Activated B cell treated with CpG ODN at 0.5 μM for 24 hours (primary cell): ENCODE measurements around the gene CYP4A22. TPM values are rescaled to one million over a fixed set of nuclear protein-coding genes. Genes with fewer than 3 reads are reported as not detected.
"Not testable (repeated sequence)": the region's sequence is repeated elsewhere in the genome, so short reads cannot be mapped to it uniquely, and the experiment has no call there.

Experiments
- ATAC-seq: fragments of 200-7000 bp; cut with Tn5 transposase; one replicate; pipeline ENCODE4 v1.10.0; 2021; ENCODE audit warnings: low read depth, mild to moderate bottlenecking, moderate library complexity
- CTCF ChIA-PET: fragments of 350-600 bp; sonication (Branson Sonifier 250); formaldehyde crosslinking; loops from one replicate; lab custom pipeline; 2021; ENCODE audit warnings: antibody characterized with exemption; lab: Charles Lee
- POLR2A ChIA-PET: fragments of 350-600 bp; sonication (Branson Sonifier 250); formaldehyde crosslinking; loops from one replicate; lab custom pipeline; 2021; ENCODE audit warnings: antibody characterized with exemption; lab: Charles Lee
- DNase-seq: peaks from one replicate; pipeline ENCODE4 v3.0.0; 2022
- H3K27ac Mint-ChIP-seq: one replicate; pipeline ENCODE4 v1.8.0; 2020; ENCODE audit warnings: mixed read lengths
- H3K27me3 Mint-ChIP-seq: one replicate; pipeline ENCODE4 v1.8.0; 2021; ENCODE audit warnings: mixed read lengths
- H3K36me3 Mint-ChIP-seq: one replicate; pipeline ENCODE4 v1.8.0; 2021; ENCODE audit warnings: low read depth, mixed read lengths
- H3K4me1 Mint-ChIP-seq: one replicate; pipeline ENCODE4 v1.8.0; 2021; ENCODE audit warnings: mixed read lengths
- H3K4me3 Mint-ChIP-seq: one replicate; pipeline ENCODE4 v1.8.0; 2020; ENCODE audit warnings: mild to moderate bottlenecking, mixed read lengths
- H3K9me3 Mint-ChIP-seq: one replicate; pipeline ENCODE4 v1.8.0; 2020; ENCODE audit warnings: mixed read lengths
- CTCF ChIP-seq: fragments of 200-600 bp; IDR thresholded peaks from one replicate; pipeline ENCODE4 v1.8.0; 2022; ENCODE audit warnings: antibody characterized with exemption, mild to moderate bottlenecking
- intact Hi-C: fragments of 100-400 bp; cut with micrococcal nuclease; formaldehyde crosslinking; loops from one replicate; pipeline ENCODE4 v1.15.1; 2024
- total RNA-seq: library from RNA; stranded (reverse); gene quantifications from 2 replicates; pipeline ENCODE4 v1.2.3, GENCODE V29; 2022

Gene CYP4A22
- total RNA-seq, 1 donor from 2014 or later, result not detected

- POLR2A ChIA-PET, result no interaction called here
- intact Hi-C loops, result loop anchor here (2.0 to 10.0 kb wide), 4 partner anchors 71 to 1045 kb away; partner anchors contain the start of genes CMPK1 and FOXD2
- Mint-ChIP-seq H3K27me3 (peaks cover 15% of the 10 kb centered on the region), H3K9me3 (no peaks in the 10 kb centered on the region), H3K36me3 (no peaks in the 10 kb centered on the region), H3K27ac (no peak overlapping the region), H3K4me1 (no peaks in the 10 kb centered on the region), H3K4me3 (no peak overlapping the region)
- CTCF ChIA-PET, result interaction anchor here (0.9 to 3.8 kb wide), 10 partner anchors 8 to 564 kb away, joined by 3 to 25 read pairs (median 6); partner anchors contain the start of gene FOXD2
- no peak for ATAC-seq
- no peak for TF ChIP-seq CTCF
- no peak for DNase-seq
These were observed 54.8 kb downstream of the CYP4A22 start for GRCh38 chr1:47191940-47192457.

GRCh38 chr1:47192458-47193384, 55.5 kb downstream of the CYP4A22 start:
- POLR2A ChIA-PET, result no interaction called here
- CTCF ChIA-PET, result interaction anchor here (0.6 to 3.8 kb wide), 17 partner anchors 9 to 563 kb away, joined by 3 to 25 read pairs (median 4); partner anchors contain the start of gene FOXD2

GRCh38 chr1:47193496-47193895, 56.3 kb downstream of the CYP4A22 start:
- peaks cover 23% of the 10 kb centered on the region for H3K27me3 Mint-ChIP-seq
- intact Hi-C loops, result loop anchor here (1.0 to 10.0 kb wide), 6 partner anchors 69 to 1044 kb away; partner anchors contain the start of genes CMPK1 and FOXD2
- ATAC-seq, POLR2A ChIA-PET, H3K27ac Mint-ChIP-seq, H3K4me3 Mint-ChIP-seq, H3K36me3 Mint-ChIP-seq, DNase-seq, H3K9me3 Mint-ChIP-seq, H3K4me1 Mint-ChIP-seq: not testable (repeated sequence)
- CTCF ChIA-PET, result interaction anchor here (0.6 to 3.8 kb wide), 11 partner anchors 10 to 562 kb away, joined by 3 to 25 read pairs (median 6); no protein-coding TSS in a partner anchor

More at GRCh38 chr1:47192458-47193384, 55.5 kb downstream of the CYP4A22 start:
- H3K9me3 Mint-ChIP-seq, result no peaks in the 10 kb centered on the region
- intact Hi-C loops, result loop anchor here (1.0 to 10.0 kb wide), 6 partner anchors 70 to 1045 kb away; partner anchors contain the start of genes CMPK1 and FOXD2
- DNase-seq (peak; percentile 61), ATAC-seq (peak; percentile 75)
- TF ChIP-seq CTCF, result peak; percentile 18
- no peak overlapping the region for H3K27ac Mint-ChIP-seq
- H3K4me1 Mint-ChIP-seq, result no peaks in the 10 kb centered on the region
- peaks cover 16% of the 10 kb centered on the region for H3K27me3 Mint-ChIP-seq
- no peaks in the 10 kb centered on the region for H3K36me3 Mint-ChIP-seq
- no peak overlapping the region for H3K4me3 Mint-ChIP-seq

- H3K27me3 Mint-ChIP-seq, result peaks cover 30% of the 10 kb centered on the region
These were observed 57.1 kb downstream of the CYP4A22 start for GRCh38 chr1:47194311-47194710.

GRCh38 chr1:47195981-47196380, 58.7 kb downstream of the CYP4A22 start:
- H3K27me3 Mint-ChIP-seq, result peaks cover 33% of the 10 kb centered on the region
- H3K9me3 Mint-ChIP-seq, DNase-seq, H3K36me3 Mint-ChIP-seq, POLR2A ChIA-PET, ATAC-seq, CTCF ChIA-PET, H3K4me3 Mint-ChIP-seq, H3K27ac Mint-ChIP-seq, H3K4me1 Mint-ChIP-seq: not testable (repeated sequence)
- intact Hi-C loops, result loop anchor here (10.0 kb wide), 1 partner anchor 139 kb away; the partner anchor contains the start of gene CMPK1

More at GRCh38 chr1:47194311-47194710, 57.1 kb downstream of the CYP4A22 start:
- no peak overlapping the region for H3K27ac Mint-ChIP-seq
- DNase-seq (no peak), ATAC-seq (no peak)
- TF ChIP-seq CTCF, result no peak
- no peak overlapping the region for H3K4me3 Mint-ChIP-seq
- ChIA-PET CTCF (interaction anchor here (1.2 to 3.8 kb wide), 7 partner anchors 10 to 515 kb away, joined by 3 to 25 read pairs (median 14); partner anchors contain the start of gene CMPK1), POLR2A (no interaction called here)
- intact Hi-C loops, result loop anchor here (5.0 to 10.0 kb wide), 3 partner anchors 140 to 1043 kb away; partner anchors contain the start of genes CMPK1 and FOXD2
- no peaks in the 10 kb centered on the region for H3K4me1 Mint-ChIP-seq
- H3K9me3 Mint-ChIP-seq, result no peaks in the 10 kb centered on the region
- no peaks in the 10 kb centered on the region for H3K36me3 Mint-ChIP-seq
